GM23338 (cell line): Measurements from ENCODE around the gene TRMT10B.

Experiments
- JUNB ChIP-seq: IDR thresholded peaks from one replicate; pipeline ENCODE4 v1.6.1; 2016; ENCODE audit warnings: antibody characterized with exemption; ENCODE audit not compliant: unreplicated experiment
- TF ChIP-seq, protein P1 (sequence below), 2 experiments: fragments of 200-600 bp in 1 of 2; sonication (generic) in 1 of 2; conservative IDR thresholded peaks; 2 replicates each; pipeline versions ENCODE4 v1.5.1 to v1.6.1; 2016 to 2017; ENCODE audit warnings: antibody characterized with exemption in 2 of 2, low read depth in 2 of 2, mild to moderate bottlenecking in 2 of 2, moderate library complexity in 1 of 2

GRCh38 chr9:37751186-37751585, 2.4 kb upstream of the TRMT10B start:
- TF ChIP-seq JUNB, result no peak
- TF ChIP-seq, protein P1, sequence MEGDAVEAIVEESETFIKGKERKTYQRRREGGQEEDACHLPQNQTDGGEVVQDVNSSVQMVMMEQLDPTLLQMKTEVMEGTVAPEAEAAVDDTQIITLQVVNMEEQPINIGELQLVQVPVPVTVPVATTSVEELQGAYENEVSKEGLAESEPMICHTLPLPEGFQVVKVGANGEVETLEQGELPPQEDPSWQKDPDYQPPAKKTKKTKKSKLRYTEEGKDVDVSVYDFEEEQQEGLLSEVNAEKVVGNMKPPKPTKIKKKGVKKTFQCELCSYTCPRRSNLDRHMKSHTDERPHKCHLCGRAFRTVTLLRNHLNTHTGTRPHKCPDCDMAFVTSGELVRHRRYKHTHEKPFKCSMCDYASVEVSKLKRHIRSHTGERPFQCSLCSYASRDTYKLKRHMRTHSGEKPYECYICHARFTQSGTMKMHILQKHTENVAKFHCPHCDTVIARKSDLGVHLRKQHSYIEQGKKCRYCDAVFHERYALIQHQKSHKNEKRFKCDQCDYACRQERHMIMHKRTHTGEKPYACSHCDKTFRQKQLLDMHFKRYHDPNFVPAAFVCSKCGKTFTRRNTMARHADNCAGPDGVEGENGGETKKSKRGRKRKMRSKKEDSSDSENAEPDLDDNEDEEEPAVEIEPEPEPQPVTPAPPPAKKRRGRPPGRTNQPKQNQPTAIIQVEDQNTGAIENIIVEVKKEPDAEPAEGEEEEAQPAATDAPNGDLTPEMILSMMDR (conservative IDR thresholded peaks at IDR 0.05; ENCODE audit: low read depth in 2 of 2), result no peak
